Smooth muscle cell (in vitro differentiated cells): Measurements from ENCODE around the gene MS4A7. TPM values are rescaled to one million over a fixed set of nuclear protein-coding genes. Genes with fewer than 3 reads are reported as not detected.

ENCODE experiments used
- DNase-seq: peaks from one replicate; lab custom pipeline; 2025; ENCODE audit not compliant: unreplicated experiment; lab: John Stamatoyannopoulos, UW
- H2AFZ ChIP-seq: fragments of 200-600 bp; sonication (generic); 2 replicates; pipeline ENCODE4 v1.6.0; 2016; ENCODE audit warnings: antibody characterized with exemption, low read depth, mild to moderate bottlenecking
- H3F3A ChIP-seq: fragments of 200-600 bp; sonication (generic); 2 replicates; pipeline ENCODE4 v1.6.0; 2017; ENCODE audit warnings: antibody characterized with exemption, low read depth
- H3K27ac ChIP-seq: fragments of 200-600 bp; sonication (generic); 2 replicates; pipeline ENCODE4 v1.5.1; 2016; ENCODE audit warnings: low read depth, mild to moderate bottlenecking
- H3K27me3 ChIP-seq: fragments of 200-600 bp; sonication (generic); 2 replicates; pipeline ENCODE4 v1.6.1; 2016; ENCODE audit warnings: low read depth, mild to moderate bottlenecking
- H3K36me3 ChIP-seq: fragments of 200-600 bp; sonication (generic); 2 replicates; pipeline ENCODE4 v1.5.1; 2016; ENCODE audit warnings: low read depth
- H3K4me1 ChIP-seq: fragments of 200-600 bp; sonication (generic); 2 replicates; pipeline ENCODE4 v1.5.1; 2016; ENCODE audit warnings: low read depth
- H3K4me2 ChIP-seq: fragments of 200-600 bp; sonication (generic); 2 replicates; pipeline ENCODE4 v1.6.0; 2016; ENCODE audit warnings: mild to moderate bottlenecking
- H3K4me3 ChIP-seq: fragments of 200-600 bp; sonication (generic); 2 replicates; pipeline ENCODE4 v1.5.1; 2016; ENCODE audit warnings: mild to moderate bottlenecking
- H3K79me2 ChIP-seq: fragments of 200-600 bp; sonication (generic); 2 replicates; pipeline ENCODE4 v1.6.0; 2016; ENCODE audit warnings: low read depth, mild to moderate bottlenecking
- H3K9ac ChIP-seq: fragments of 200-600 bp; sonication (generic); 2 replicates; pipeline ENCODE4 v1.6.0; 2016; ENCODE audit warnings: low read depth
- H3K9me3 ChIP-seq: fragments of 200-600 bp; sonication (generic); replicated peaks from 2 replicates; pipeline ENCODE4 v1.5.1; 2016; ENCODE audit warnings: low read depth
- H4K20me1 ChIP-seq: fragments of 200-600 bp; sonication (generic); 2 replicates; pipeline ENCODE4 v1.6.0; 2016; ENCODE audit warnings: low read depth
- CTCF ChIP-seq: fragments of 200-600 bp; sonication (generic); IDR thresholded peaks from 2 replicates; pipeline ENCODE4 v1.5.1; 2017; ENCODE audit warnings: borderline replicate concordance, mild to moderate bottlenecking, antibody characterized with exemption; ENCODE audit not compliant: insufficient read depth, poor library complexity, severe bottlenecking
- WGBS: methylation state at CpG from one replicate; pipeline ENCODE4 v1.1.7; 2016; ENCODE audit warnings: low lambda C conversion rate; 5-methylcytosine and 5-hydroxymethylcytosine counted together
- polyA plus RNA-seq: library from polyadenylated mRNA; unstranded; fragments of >200 nt; fragmentation: Nextera tagmentation; extraction: Ambion mirVana; gene quantifications from 2 replicates; pipeline ENCODE4 v1.2.1, GENCODE V29; 2016
- total RNA-seq: library from RNA; depleted of rRNA; stranded (reverse); fragments of >200 nt; gene quantifications from 2 replicates; pipeline ENCODE4 v1.2.3, GENCODE V29; 2014

MS4A7 gene
- total and polyA plus RNA-seq, 2 experiments from 2014 or later: not detected

- Histone ChIP-seq H3K27ac (no peak overlapping the region), H3K4me2 (no peak overlapping the region), H3K79me2 (no peaks in the 10 kb centered on the region), H4K20me1 (no peaks in the 10 kb centered on the region), H3K9ac (no peak overlapping the region), H3K27me3 (no peaks in the 10 kb centered on the region), H3K9me3 (no peaks in the 10 kb centered on the region), H2AFZ (no peak overlapping the region), H3K4me3 (no peak overlapping the region), H3K36me3 (no peaks in the 10 kb centered on the region), H3F3A (no peaks in the 10 kb centered on the region), H3K4me1 (no peaks in the 10 kb centered on the region)
- WGBS: 83% methylated on average over 2 of the region's 2 CpGs
- TF ChIP-seq CTCF: no peak
- no peak for DNase-seq
These were observed 14.0 kb downstream of the MS4A7 start for GRCh38 chr11:60392361-60392760.

GRCh38 chr11:60393016-60393415 lies 14.7 kb downstream of the MS4A7 start:
- Histone ChIP-seq H3K79me2 (no peaks in the 10 kb centered on the region), H3K4me2 (no peak overlapping the region), H3K9ac (no peak overlapping the region), H3F3A (no peaks in the 10 kb centered on the region), H3K4me1 (no peaks in the 10 kb centered on the region), H3K36me3 (no peaks in the 10 kb centered on the region), H3K27ac (no peak overlapping the region), H3K9me3 (no peaks in the 10 kb centered on the region), H3K27me3 (no peaks in the 10 kb centered on the region), H4K20me1 (no peaks in the 10 kb centered on the region), H3K4me3 (no peak overlapping the region), H2AFZ (no peak overlapping the region)
- no peak for DNase-seq
- no peak for TF ChIP-seq CTCF
- 83% methylated on average over 5 of the region's 5 CpGs for WGBS

- no peak overlapping the region for H3K4me3 ChIP-seq
- H3K4me2 ChIP-seq: no peak overlapping the region
- H3F3A ChIP-seq: no peaks in the 10 kb centered on the region
- TF ChIP-seq CTCF: no peak
- no peak overlapping the region for H3K9ac ChIP-seq
- H3K4me1 ChIP-seq: no peaks in the 10 kb centered on the region
- no peaks in the 10 kb centered on the region for H3K9me3 ChIP-seq
- no peak overlapping the region for H3K27ac ChIP-seq
- H4K20me1 ChIP-seq: no peaks in the 10 kb centered on the region
- H3K27me3 ChIP-seq: no peaks in the 10 kb centered on the region
- H3K36me3 ChIP-seq: no peaks in the 10 kb centered on the region
- H3K79me2 ChIP-seq: no peaks in the 10 kb centered on the region
- WGBS: 75% methylated on average over 7 of the region's 7 CpGs
- no peak for DNase-seq
- no peak overlapping the region for H2AFZ ChIP-seq
These were observed 16.5 kb downstream of the MS4A7 start for GRCh38 chr11:60394666-60395380.

GRCh38 chr11:60396382-60396781 lies 18.1 kb downstream of the MS4A7 start, which contains the start of gene MS4A14:
Gene MS4A14 (plus strand): TSS chr11:60396459. CDS start chr11:60396579, 120 bp downstream.
- Histone ChIP-seq H3K4me1 (no peaks in the 10 kb centered on the region), H3K27ac (no peak within 1 kb of the TSS), H3K36me3 (no peaks in the 10 kb centered on the region), H3F3A (no peaks in the 10 kb centered on the region), H3K27me3 (no peaks in the 10 kb centered on the region), H2AFZ (no peak within 1 kb of the TSS), H3K4me2 (no peak within 1 kb of the TSS), H4K20me1 (no peaks in the 10 kb centered on the region), H3K4me3 (no peak within 1 kb of the TSS), H3K9me3 (no peaks in the 10 kb centered on the region), H3K79me2 (no peaks in the 10 kb centered on the region), H3K9ac (no peak within 1 kb of the TSS)
- 80% methylated on average over 3 of the region's 3 CpGs for WGBS
- TF ChIP-seq CTCF: no peak
- no peak for DNase-seq
